Smooth muscle cell (in vitro differentiated cells): ENCODE measurements around the gene SEC24A. TPM values are rescaled to one million over a fixed set of nuclear protein-coding genes. Genes with fewer than 3 reads are reported as not detected.

Experiments used
- DNase-seq: peaks from one replicate; lab custom pipeline; 2025; ENCODE audit not compliant: unreplicated experiment; lab: John Stamatoyannopoulos, UW
- H2AFZ ChIP-seq: fragments of 200-600 bp; sonication (generic); 2 replicates; pipeline ENCODE4 v1.6.0; 2016; ENCODE audit warnings: antibody characterized with exemption, low read depth, mild to moderate bottlenecking
- H3F3A ChIP-seq: fragments of 200-600 bp; sonication (generic); 2 replicates; pipeline ENCODE4 v1.6.0; 2017; ENCODE audit warnings: antibody characterized with exemption, low read depth
- H3K27ac ChIP-seq: fragments of 200-600 bp; sonication (generic); 2 replicates; pipeline ENCODE4 v1.5.1; 2016; ENCODE audit warnings: low read depth, mild to moderate bottlenecking
- H3K27me3 ChIP-seq: fragments of 200-600 bp; sonication (generic); 2 replicates; pipeline ENCODE4 v1.6.1; 2016; ENCODE audit warnings: low read depth, mild to moderate bottlenecking
- H3K36me3 ChIP-seq: fragments of 200-600 bp; sonication (generic); 2 replicates; pipeline ENCODE4 v1.5.1; 2016; ENCODE audit warnings: low read depth
- H3K4me1 ChIP-seq: fragments of 200-600 bp; sonication (generic); 2 replicates; pipeline ENCODE4 v1.5.1; 2016; ENCODE audit warnings: low read depth
- H3K4me2 ChIP-seq: fragments of 200-600 bp; sonication (generic); 2 replicates; pipeline ENCODE4 v1.6.0; 2016; ENCODE audit warnings: mild to moderate bottlenecking
- H3K4me3 ChIP-seq: fragments of 200-600 bp; sonication (generic); 2 replicates; pipeline ENCODE4 v1.5.1; 2016; ENCODE audit warnings: mild to moderate bottlenecking
- H3K79me2 ChIP-seq: fragments of 200-600 bp; sonication (generic); 2 replicates; pipeline ENCODE4 v1.6.0; 2016; ENCODE audit warnings: low read depth, mild to moderate bottlenecking
- H3K9ac ChIP-seq: fragments of 200-600 bp; sonication (generic); 2 replicates; pipeline ENCODE4 v1.6.0; 2016; ENCODE audit warnings: low read depth
- H3K9me3 ChIP-seq: fragments of 200-600 bp; sonication (generic); replicated peaks from 2 replicates; pipeline ENCODE4 v1.5.1; 2016; ENCODE audit warnings: low read depth
- H4K20me1 ChIP-seq: fragments of 200-600 bp; sonication (generic); 2 replicates; pipeline ENCODE4 v1.6.0; 2016; ENCODE audit warnings: low read depth
- CTCF ChIP-seq: fragments of 200-600 bp; sonication (generic); IDR thresholded peaks from 2 replicates; pipeline ENCODE4 v1.5.1; 2017; ENCODE audit warnings: borderline replicate concordance, mild to moderate bottlenecking, antibody characterized with exemption; ENCODE audit not compliant: insufficient read depth, poor library complexity, severe bottlenecking
- WGBS: methylation state at CpG from one replicate; pipeline ENCODE4 v1.1.7; 2016; ENCODE audit warnings: low lambda C conversion rate; 5-methylcytosine and 5-hydroxymethylcytosine counted together
- polyA plus RNA-seq: library from polyadenylated mRNA; unstranded; fragments of >200 nt; fragmentation: Nextera tagmentation; extraction: Ambion mirVana; gene quantifications from 2 replicates; pipeline ENCODE4 v1.2.1, GENCODE V29; 2016
- total RNA-seq: library from RNA; depleted of rRNA; stranded (reverse); fragments of >200 nt; gene quantifications from 2 replicates; pipeline ENCODE4 v1.2.3, GENCODE V29; 2014

The SEC24A gene
- total and polyA plus RNA-seq, 2 experiments from 2014 or later, result 27.0 to 76.9 TPM

GRCh38 chr5:134637116-134637721, 11.4 kb upstream of the SEC24A start:
- H4K20me1 ChIP-seq, result no peaks in the 10 kb centered on the region
- no peak overlapping the region for H3K4me3 ChIP-seq
- no peaks in the 10 kb centered on the region for H3K27me3 ChIP-seq
- no peaks in the 10 kb centered on the region for H3K9me3 ChIP-seq
- no peak for TF ChIP-seq CTCF
- no peaks in the 10 kb centered on the region for H3F3A ChIP-seq
- no peaks in the 10 kb centered on the region for H3K36me3 ChIP-seq
- H3K4me1 ChIP-seq, result no peaks in the 10 kb centered on the region
- no peak overlapping the region for H3K4me2 ChIP-seq
- WGBS, result 67% methylated on average over 9 of the region's 9 CpGs
- no peak for DNase-seq
- H3K79me2 ChIP-seq, result peaks cover 4% of the 10 kb centered on the region
- no peak overlapping the region for H2AFZ ChIP-seq
- H3K27ac ChIP-seq, result no peak overlapping the region
- H3K9ac ChIP-seq, result no peak overlapping the region

GRCh38 chr5:134638760-134639201, 9.8 kb upstream of the SEC24A start:
- Histone ChIP-seq H3K27ac (no peak overlapping the region), H3K27me3 (no peaks in the 10 kb centered on the region), H3K4me2 (no peak overlapping the region), H3F3A (no peaks in the 10 kb centered on the region), H4K20me1 (no peaks in the 10 kb centered on the region), H3K79me2 (no peaks in the 10 kb centered on the region), H3K9ac (no peak overlapping the region), H3K4me1 (no peaks in the 10 kb centered on the region), H3K36me3 (no peaks in the 10 kb centered on the region), H3K4me3 (no peak overlapping the region), H3K9me3 (no peaks in the 10 kb centered on the region), H2AFZ (no peak overlapping the region)
- no peak for DNase-seq
- WGBS, result 92% methylated on average over 4 of the region's 4 CpGs
- TF ChIP-seq CTCF, result no peak

- TF ChIP-seq CTCF, result no peak
- Histone ChIP-seq H3K4me2 (no peak overlapping the region), H3K27ac (no peak overlapping the region), H3F3A (peaks cover 5% of the 10 kb centered on the region), H3K27me3 (no peaks in the 10 kb centered on the region), H3K4me3 (no peak overlapping the region), H3K4me1 (peaks cover 6% of the 10 kb centered on the region), H2AFZ (no peak overlapping the region), H3K9me3 (no peaks in the 10 kb centered on the region), H4K20me1 (no peaks in the 10 kb centered on the region), H3K36me3 (no peaks in the 10 kb centered on the region), H3K9ac (no peak overlapping the region), H3K79me2 (peaks cover 5% of the 10 kb centered on the region)
- DNase-seq, result no peak
- WGBS, result 88% methylated on average over 6 of the region's 6 CpGs
These were observed 5.6 kb upstream of the SEC24A start for GRCh38 chr5:134642931-134643530.
